ENCODE results near the gene BRAF. TPM values are rescaled to one million over a fixed set of nuclear protein-coding genes. Genes with fewer than 3 reads are reported as not detected.

Gene BRAF
- 16.3 and 26.2 TPM in 2 replicates for total RNA-seq

GRCh38 chr7:140924821-140925421, at the start of gene BRAF:
BRAF (minus strand) TSS chr7:140924929; CDS start chr7:140924703, 226 bp downstream.

GRCh38 chr7:140696680-140697446, 227.9 kb downstream of the BRAF start, which contains the start of gene NDUFB2:
NDUFB2 (plus strand) TSS chr7:140696708; CDS start chr7:140696745, 37 bp downstream.

GRCh38 chr7:140672382-140673062, 252.2 kb downstream of the BRAF start, which contains the start of gene ADCK2:
ADCK2 (plus strand) TSS chr7:140672945; CDS start chr7:140673331, 386 bp downstream.

Other genes with a start within 250 kb of the BRAF start
- 116 and 136 TPM in 2 replicates for gene NDUFB2, start 228.2 kb downstream of the BRAF start, total RNA-seq
- 18.4 and 31.8 TPM in 2 replicates for gene MRPS33, start 90.0 kb upstream of the BRAF start, total RNA-seq
- gene TMEM178B, start 149.1 kb upstream of the BRAF start, total RNA-seq, result under 0.01 and 0.18 TPM in 2 replicates